GM12864 (cell line): Measurements from ENCODE around the gene MZF1.
"Not testable (repeated sequence)": the region's sequence is repeated elsewhere in the genome, so short reads cannot be mapped to it uniquely, and the experiment has no call there.

ENCODE experiments used
- DNase-seq: peaks from one replicate; pipeline ENCODE4 v3.0.0-alpha.2; 2011; ENCODE audit warnings: low read depth
- H3K4me3 ChIP-seq: 2 replicates; pipeline ENCODE4 v1.5.1; 2011; ENCODE audit warnings: mild to moderate bottlenecking, low read depth, low read length, control low read depth
- CTCF ChIP-seq: IDR thresholded peaks from 2 replicates; pipeline ENCODE4 v1.5.1; 2011; ENCODE audit warnings: low read depth, mild to moderate bottlenecking, moderate library complexity, low read length, control low read depth, inconsistent platforms; ENCODE audit errors: missing control alignments

MZF1 gene

GRCh38 chr19:58546019-58546530 is 27.1 kb downstream of the MZF1 start:
- H3K4me3 ChIP-seq: peak overlapping the region; percentile 98
- DNase-seq: no peak
- TF ChIP-seq CTCF: no peak

GRCh38 chr19:58545286-58546018 is 27.7 kb downstream of the MZF1 start:
- no peak for TF ChIP-seq CTCF
- no peak for DNase-seq
- peak overlapping the region; percentile 98 for H3K4me3 ChIP-seq

- no peak for TF ChIP-seq CTCF
- no peak for DNase-seq
- H3K4me3 ChIP-seq: peak overlapping the region; percentile 98
Measured at GRCh38 chr19:58544591-58545285, 28.4 kb downstream of the MZF1 start.

- peak within 1 kb of the TSS; percentile 98 for H3K4me3 ChIP-seq
- peak; percentile 94 for DNase-seq
- TF ChIP-seq CTCF: no peak
Measured at GRCh38 chr19:58543826-58544590, 29.1 kb downstream of the MZF1 start, which contains the start of gene TRIM28. Gene TRIM28 (plus strand): TSS chr19:58544064. CDS start chr19:58544758, 694 bp downstream.

- DNase-seq, H3K4me3 ChIP-seq: not testable (repeated sequence)
Measured at GRCh38 chr19:58542641-58543372, 30.3 kb downstream of the MZF1 start.

GRCh38 chr19:58539169-58539559 is 34.0 kb downstream of the MZF1 start:
- H3K4me3 ChIP-seq, DNase-seq: not testable (repeated sequence)

- peak overlapping the region; percentile 42 for H3K4me3 ChIP-seq
- DNase-seq: no peak
- TF ChIP-seq CTCF: no peak
Measured at GRCh38 chr19:58538257-58539168, 34.6 kb downstream of the MZF1 start.
